Measurements from ENCODE around the gene ANXA10.
A peak's percentile ranks its signal among the peaks of the same experiment; 100 is the strongest.

ANXA10 gene

GRCh38 chr4:168095776-168096406 is 3.6 kb downstream of the ANXA10 start:
- no peak overlapping the region for H3K4me3 ChIP-seq (ENCODE audit: low read depth, low read length)
- DNase-seq (ENCODE audit: low read depth) = peak; percentile 26
- no peak for TF ChIP-seq CTCF (conservative IDR thresholded peaks at IDR 0.05; ENCODE audit: low read depth, low read length)

DNA sequence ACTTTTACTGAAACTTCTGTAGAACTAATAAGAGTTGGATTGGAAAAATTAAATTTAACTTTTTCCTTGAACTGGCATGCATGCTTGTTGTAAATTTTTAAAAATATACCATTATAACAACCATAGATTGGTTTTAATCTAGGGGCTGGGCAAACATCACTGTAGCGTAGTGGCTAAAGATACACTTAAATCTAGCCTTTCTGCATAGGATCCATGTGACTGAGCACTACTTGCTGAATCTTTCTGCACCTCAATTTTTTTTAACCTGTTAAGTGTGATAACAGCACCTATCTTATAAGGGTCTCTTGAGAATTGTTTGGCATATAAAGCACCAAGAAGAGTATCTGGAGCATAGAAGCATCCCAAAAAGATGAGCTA is 4.1 kb downstream of the ANXA10 start:
- TF ChIP-seq CTCF (conservative IDR thresholded peaks at IDR 0.05; ENCODE audit: low read depth, low read length) = no peak
- no peak for DNase-seq (ENCODE audit: low read depth)
- H3K4me3 ChIP-seq (ENCODE audit: low read depth, low read length) = no peak overlapping the region

- no peak for TF ChIP-seq CTCF (conservative IDR thresholded peaks at IDR 0.05; ENCODE audit: low read depth, low read length)
- no peak for DNase-seq (ENCODE audit: low read depth)
Measured at GRCh38 chr4:168097161-168097560, 4.8 kb downstream of the ANXA10 start.

GRCh38 chr4:168098248-168098717 is 5.9 kb downstream of the ANXA10 start:
- no peak for TF ChIP-seq CTCF (conservative IDR thresholded peaks at IDR 0.05; ENCODE audit: low read depth, low read length)
- DNase-seq (ENCODE audit: low read depth) = peak; percentile 42
- no peak overlapping the region for H3K4me3 ChIP-seq (ENCODE audit: low read depth, low read length)

More at GRCh38 chr4:168097161-168097560, 4.8 kb downstream of the ANXA10 start:
- H3K4me3 ChIP-seq (ENCODE audit: low read depth, low read length) = no peak overlapping the region

DNA sequence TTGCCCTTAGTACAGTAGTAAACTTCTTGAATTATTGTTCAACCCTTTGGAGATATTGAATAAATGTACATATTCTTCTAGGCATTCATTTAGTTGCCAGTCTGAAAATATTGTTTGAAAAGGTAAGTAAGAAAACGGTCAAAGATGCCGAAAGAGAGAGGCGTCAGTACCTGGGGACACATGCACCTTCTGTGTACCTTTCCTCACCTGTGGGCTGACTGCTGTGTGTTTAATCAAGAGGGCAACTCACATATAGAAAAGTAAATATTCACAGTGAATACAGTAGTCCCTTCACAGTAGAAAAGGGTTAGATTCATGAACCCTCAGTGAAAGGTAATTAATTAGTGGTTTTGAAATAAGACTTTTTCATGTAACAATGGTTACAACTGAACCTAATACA is 6.9 kb downstream of the ANXA10 start:
- TF ChIP-seq CTCF (conservative IDR thresholded peaks at IDR 0.05; ENCODE audit: low read depth, low read length) = no peak
- H3K4me3 ChIP-seq (ENCODE audit: low read depth, low read length) = no peak overlapping the region
- no peak for DNase-seq (ENCODE audit: low read depth)

DNA sequence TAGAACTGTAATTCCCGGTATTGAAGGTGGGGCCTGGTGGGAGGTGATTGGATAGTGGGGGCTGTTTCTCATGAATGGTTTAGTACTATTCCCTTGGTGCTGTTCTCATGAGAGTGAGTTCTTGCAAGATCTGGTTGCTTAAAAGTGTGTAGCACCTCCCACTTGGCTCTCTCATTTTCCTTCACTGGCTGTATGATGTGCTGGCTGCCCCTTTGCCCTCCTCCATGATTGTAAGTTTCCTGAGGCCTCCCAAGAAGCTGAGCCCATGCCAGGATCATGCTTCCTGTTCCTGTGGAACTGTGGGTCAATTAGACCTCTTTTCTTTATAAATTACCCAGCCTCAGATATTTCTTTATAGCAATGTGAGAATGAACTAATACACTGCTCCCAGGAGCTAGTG is 8.7 kb downstream of the ANXA10 start:
- TF ChIP-seq CTCF (conservative IDR thresholded peaks at IDR 0.05; ENCODE audit: low read depth, low read length) = no peak
- no peak for DNase-seq (ENCODE audit: low read depth)
- H3K4me3 ChIP-seq (ENCODE audit: low read depth, low read length) = no peak overlapping the region

GRCh38 chr4:168102403-168102802 is 10.1 kb downstream of the ANXA10 start:
- TF ChIP-seq CTCF (conservative IDR thresholded peaks at IDR 0.05; ENCODE audit: low read depth, low read length) = no peak
- H3K4me3 ChIP-seq (ENCODE audit: low read depth, low read length) = no peak overlapping the region
- no peak for DNase-seq (ENCODE audit: low read depth)
